Prostate gland (tissue), 2 donors: ENCODE data around the gene DAGLA. TPM values are rescaled to one million over a fixed set of nuclear protein-coding genes. Genes with fewer than 3 reads are reported as not detected.

Experiments used
- DNase-seq: peaks from one replicate; pipeline ENCODE4 v3.0.0-alpha.2; 2019; ENCODE audit warnings: low spot score
- H3K27ac ChIP-seq, 2 donors: fragments of 200-600 bp; sonication (generic); 2 replicates each; pipeline ENCODE4 v1.5.1; 2017 to 2019
- H3K27me3 ChIP-seq: fragments of 200-600 bp; sonication (generic); replicated peaks from 2 replicates; pipeline ENCODE4 v1.5.1; 2019; ENCODE audit not compliant: insufficient read depth
- H3K36me3 ChIP-seq, 2 donors: fragments of 200-600 bp; sonication (generic); 1 replicate in 1 of 2; 2 replicates in 1 of 2; pipeline versions ENCODE4 v1.5.1 to v1.8.1; 2017 to 2019
- H3K4me1 ChIP-seq: fragments of 200-600 bp; sonication (generic); replicated peaks from 2 replicates; pipeline ENCODE4 v1.5.1; 2019
- H3K4me3 ChIP-seq, 2 donors: fragments of 200-600 bp; sonication (generic); 2 replicates each; pipeline ENCODE4 v1.5.1; 2017 to 2019
- H3K9me3 ChIP-seq: fragments of 200-600 bp; sonication (generic); 2 replicates; pipeline ENCODE4 v1.5.1; 2017
- CTCF ChIP-seq, 4 experiments: fragments of 200-600 bp in 2 of 4; fragments of 450-650 bp in 2 of 4; sonication (generic) in 2 of 4; IDR thresholded peaks; 1 replicate in 3 of 4; 2 replicates in 1 of 4; pipeline ENCODE4 v1.5.1; 2016 to 2019; ENCODE audit warnings: antibody characterized with exemption in 4 of 4, mild to moderate bottlenecking in 2 of 4, moderate library complexity in 2 of 4
- POLR2A ChIP-seq: fragments of 450-650 bp; IDR thresholded peaks from one replicate; pipeline ENCODE4 v1.6.1; 2016; ENCODE audit warnings: antibody characterized with exemption, mild to moderate bottlenecking
- POLR2AphosphoS5 ChIP-seq: sonication (generic); formaldehyde crosslinking; IDR thresholded peaks from one replicate; pipeline ENCODE4 v1.6.1; 2017; ENCODE audit warnings: antibody characterized with exemption
- WGBS: methylation state at CpG from one replicate; pipeline ENCODE4 v1.1.5; 2018; 5-methylcytosine and 5-hydroxymethylcytosine counted together
- intact Hi-C: fragments of 100-400 bp; cut with DNase I; formaldehyde crosslinking; loops from one replicate; pipeline ENCODE4 v1.14.2; 2022
- total RNA-seq, 2 donors: library from RNA; depleted of rRNA; stranded (reverse); fragments of >200 nt; gene quantifications; one replicate each; pipeline ENCODE4 v1.1.0, GENCODE V29; 2016

DAGLA gene
- total RNA-seq, 2 donors from 2014 or later = 10.8 to 12.2 TPM

GRCh38 chr11:61779666-61780525 is 99.7 kb downstream of the DAGLA start:
- DNase-seq = no peak
- Histone ChIP-seq H3K27me3 (no peaks in the 10 kb centered on the region), H3K27ac (no peak overlapping the region), H3K4me1 (no peaks in the 10 kb centered on the region), H3K9me3 (no peaks in the 10 kb centered on the region), H3K36me3 (no peaks in the 10 kb centered on the region), H3K4me3 (no peak overlapping the region)
- 90% methylated on average over 14 of the region's 14 CpGs for WGBS
- intact Hi-C loops = no loop called here
- TF ChIP-seq CTCF (IDR thresholded peaks at IDR 0.05) (no peak), POLR2AphosphoS5 (no peak), POLR2A (no peak)

- DNase-seq = no peak
- no peaks in the 10 kb centered on the region for H3K27me3 ChIP-seq
- TF ChIP-seq POLR2AphosphoS5 = no peak
- no peak for TF ChIP-seq CTCF (IDR thresholded peaks at IDR 0.05)
- no peak overlapping the region for H3K27ac ChIP-seq
- no peaks in the 10 kb centered on the region for H3K4me1 ChIP-seq
- WGBS = 58% methylated on average over 9 of the region's 9 CpGs
- H3K36me3 ChIP-seq = no peaks in the 10 kb centered on the region
- H3K4me3 ChIP-seq = no peak overlapping the region
- no peaks in the 10 kb centered on the region for H3K9me3 ChIP-seq
- intact Hi-C loops = no loop called here
Measured at GRCh38 chr11:61780581-61781162, 100.5 kb downstream of the DAGLA start.

GRCh38 chr11:61781585-61781984 is 101.4 kb downstream of the DAGLA start:
- no peak for TF ChIP-seq CTCF (IDR thresholded peaks at IDR 0.05)
- TF ChIP-seq POLR2A = no peak
- TF ChIP-seq POLR2AphosphoS5 = no peak
- no peak for DNase-seq
- intact Hi-C loops = no loop called here
- no peak overlapping the region for H3K27ac ChIP-seq
- peaks cover 0 to 8% of the 10 kb centered on the region in 2 donors for H3K36me3 ChIP-seq
- no peaks in the 10 kb centered on the region for H3K4me1 ChIP-seq
- H3K4me3 ChIP-seq = no peak overlapping the region
- no peaks in the 10 kb centered on the region for H3K9me3 ChIP-seq
- no peaks in the 10 kb centered on the region for H3K27me3 ChIP-seq
- WGBS = 83% methylated on average over 5 of the region's 5 CpGs

- no peak for TF ChIP-seq CTCF (IDR thresholded peaks at IDR 0.05)
- no peak for TF ChIP-seq POLR2A
- no peak for TF ChIP-seq POLR2AphosphoS5
Measured at GRCh38 chr11:61782299-61782698, 102.1 kb downstream of the DAGLA start.

More at GRCh38 chr11:61782299-61782698, 102.1 kb downstream of the DAGLA start:
- Histone ChIP-seq H3K4me3 (no peak overlapping the region), H3K36me3 (peaks cover 0 to 15% of the 10 kb centered on the region in 2 donors), H3K27me3 (no peaks in the 10 kb centered on the region), H3K27ac (no peak overlapping the region), H3K4me1 (no peaks in the 10 kb centered on the region), H3K9me3 (no peaks in the 10 kb centered on the region)
- 84% methylated on average over 3 of the region's 3 CpGs for WGBS
- intact Hi-C loops = no loop called here
- DNase-seq = no peak
